Measurements from ENCODE around the gene THAP6. TPM values are rescaled to one million over a fixed set of nuclear protein-coding genes. Genes with fewer than 3 reads are reported as not detected.

THAP6 gene
- total and polyA plus RNA-seq, 2 donors (not counting 3 experiments of a cell fraction or from before 2014, with no cell fraction given): 2.1 to 6.8 TPM

- H3K9ac ChIP-seq (replicated peaks; ENCODE audit: extremely low read depth, insufficient read depth, low read length): no peak overlapping the region
- BruUV-seq (replicated peaks): no TSS peak
- H3K27me3 ChIP-seq (ENCODE audit: control insufficient read depth in 2 of 2, insufficient read depth in 2 of 2, low read length in 2 of 2): peaks cover 2 to 21% of the 10 kb centered on the region in 2 experiments
- H4K20me1 ChIP-seq (replicated peaks; ENCODE audit: control insufficient read depth, extremely low read depth, insufficient read depth, low read length): no peaks in the 10 kb centered on the region
- CTCF ChIA-PET: interaction anchor here (1.4 to 2.3 kb wide), 2 partner anchors 20 to 290 kb away, joined by 5 to 8 read pairs; no protein-coding TSS in a partner anchor
- no peaks in the 10 kb centered on the region for H3K79me2 ChIP-seq (ENCODE audit: control insufficient read depth, insufficient read depth, low read length)
- no peak overlapping the region for H3K4me3 ChIP-seq (replicated peaks in 1 of 3; ENCODE audit: insufficient read depth in 1 of 3, low read depth in 1 of 3, low read length in 3 of 3)
- dilution Hi-C loops (cut with MboI; ENCODE audit: extremely low pct_ligation_motif_present, low sequenced_read_pairs): no loop called here
- H2AFZ ChIP-seq (ENCODE audit: low read depth, low read length): no peak overlapping the region
- no peak overlapping the region for H3K27ac ChIP-seq (ENCODE audit: insufficient read depth, low read depth, low read length)
- no peaks in the 10 kb centered on the region for H3K4me1 ChIP-seq (ENCODE audit: control insufficient read depth, extremely low read depth, insufficient read depth, low read length)
- intact Hi-C loops (cut with micrococcal nuclease): no loop called here
- no peaks in the 10 kb centered on the region for H3K36me3 ChIP-seq (ENCODE audit: control insufficient read depth in 2 of 2, extremely low read depth in 1 of 2, insufficient read depth in 2 of 2, low read length in 2 of 2)
- no peak overlapping the region for H3K4me2 ChIP-seq (ENCODE audit: insufficient read depth, low read length)
- FAIRE-seq (no peak), DNase-seq (ENCODE audit: low read depth, low spot score) (no peak)
- no peaks in the 10 kb centered on the region for H3K9me1 ChIP-seq (replicated peaks; ENCODE audit: control insufficient read depth, extremely low read depth, insufficient read depth, low read length)
- no peak for TF ChIP-seq POLR2AphosphoS5 (IDR thresholded peaks at IDR 0.05; ENCODE audit: insufficient read depth, low read depth, low read length)
- TF ChIP-seq GATA2 (IDR thresholded peaks at IDR 0.05; ENCODE audit: insufficient read depth, insufficient read length, low read depth, low read length): no peak
- no peak for TF ChIP-seq JUN (IDR thresholded peaks at IDR 0.05; ENCODE audit: borderline replicate concordance, insufficient read depth, insufficient read length, low read depth)
- TF ChIP-seq MAX (IDR thresholded peaks at IDR 0.05; ENCODE audit: insufficient read depth, insufficient read length): no peak
- TF ChIP-seq POLR2A (IDR thresholded peaks at IDR 0.05; ENCODE audit: low read depth, low read length): no peak
- no peak for TF ChIP-seq MYC (IDR thresholded peaks at IDR 0.05; ENCODE audit: low read depth, low read length)
- no peak for TF ChIP-seq EZH2 (IDR thresholded peaks at IDR 0.05; ENCODE audit: borderline replicate concordance, low read depth, low read length, severe bottlenecking)
- TF ChIP-seq FOS (IDR thresholded peaks at IDR 0.05; ENCODE audit: borderline replicate concordance, insufficient read depth, low read length): no peak
- no peak for TF ChIP-seq CTCF (IDR thresholded peaks at IDR 0.05; ENCODE audit: extremely low read depth in 1 of 2, insufficient read depth in 1 of 2, low read depth in 1 of 2, low read length in 2 of 2)
- POLR2A ChIA-PET: no interaction called here
- H3K9me3 ChIP-seq (replicated peaks; ENCODE audit: control insufficient read depth, insufficient read depth, low read length): no peaks in the 10 kb centered on the region
Measured at GRCh38 chr4:75557696-75558095, 43.4 kb downstream of the THAP6 start.

Data from endothelial cell of umbilical vein (primary cell).